ENCODE data around the gene GNAI1. TPM values are rescaled to one million over a fixed set of nuclear protein-coding genes. Genes with fewer than 3 reads are reported as not detected.

GNAI1 gene
- total RNA-seq, 1 donor from 2014 or later, result 35.5 TPM

GRCh38 chr7:80170445-80170844 lies 35.8 kb downstream of the GNAI1 start:
- Histone ChIP-seq H3K9ac (ENCODE audit: low read length) (no peak overlapping the region), H3K27me3 (ENCODE audit: insufficient read depth, low read length) (no peaks in the 10 kb centered on the region), H2AFZ (ENCODE audit: low read depth, low read length) (no peak overlapping the region), H3K36me3 (ENCODE audit: insufficient read depth, low read length) (no peaks in the 10 kb centered on the region), H3K4me3 (ENCODE audit: insufficient read depth, low read depth, low read length) (no peak overlapping the region), H3K4me2 (ENCODE audit: low read length) (no peak overlapping the region), H3K9me3 (ENCODE audit: insufficient read depth, low read depth, low read length) (no peaks in the 10 kb centered on the region), H4K20me1 (ENCODE audit: insufficient read depth, low read length) (no peaks in the 10 kb centered on the region), H3K27ac (ENCODE audit: low read depth, low read length) (no peak overlapping the region), H3K4me1 (ENCODE audit: insufficient read depth, low read length) (no peaks in the 10 kb centered on the region), H3K79me2 (ENCODE audit: insufficient read depth, low read length) (peaks cover 42% of the 10 kb centered on the region)
- Mint-ChIP-seq H3K4me3 (ENCODE audit: unreplicated experiment) (no peak overlapping the region), H3K36me3 (ENCODE audit: low read depth, unreplicated experiment) (peaks cover 9% of the 10 kb centered on the region), H3K9me3 (ENCODE audit: unreplicated experiment) (peaks cover 20% of the 10 kb centered on the region), H3K4me1 (ENCODE audit: low read depth, unreplicated experiment) (no peaks in the 10 kb centered on the region), H3K27ac (ENCODE audit: unreplicated experiment) (no peak overlapping the region), H3K27me3 (ENCODE audit: low read depth, unreplicated experiment) (no peaks in the 10 kb centered on the region)
- FAIRE-seq (no peak), DNase-seq (ENCODE audit: low read depth) (no peak)
- TF ChIP-seq EZH2 (IDR thresholded peaks at IDR 0.05; ENCODE audit: insufficient read depth, low read length), result no peak
- no peak for TF ChIP-seq CTCF (IDR thresholded peaks at IDR 0.05; ENCODE audit: insufficient read depth, low read depth, low read length)

GRCh38 chr7:80172387-80172786 lies 37.8 kb downstream of the GNAI1 start:
- Histone ChIP-seq H3K4me2 (ENCODE audit: low read length) (no peak overlapping the region), H4K20me1 (ENCODE audit: insufficient read depth, low read length) (peaks cover 1% of the 10 kb centered on the region), H3K36me3 (ENCODE audit: insufficient read depth, low read length) (no peaks in the 10 kb centered on the region), H3K4me1 (ENCODE audit: insufficient read depth, low read length) (no peaks in the 10 kb centered on the region), H3K27ac (ENCODE audit: low read depth, low read length) (no peak overlapping the region), H3K4me3 (ENCODE audit: insufficient read depth, low read depth, low read length) (no peak overlapping the region), H2AFZ (ENCODE audit: low read depth, low read length) (no peak overlapping the region), H3K9me3 (ENCODE audit: insufficient read depth, low read depth, low read length) (no peaks in the 10 kb centered on the region), H3K27me3 (ENCODE audit: insufficient read depth, low read length) (no peaks in the 10 kb centered on the region), H3K79me2 (ENCODE audit: insufficient read depth, low read length) (peaks cover 39% of the 10 kb centered on the region), H3K9ac (ENCODE audit: low read length) (no peak overlapping the region)
- no peak overlapping the region for H3K27ac Mint-ChIP-seq (ENCODE audit: unreplicated experiment)
- no peak for TF ChIP-seq CTCF (IDR thresholded peaks at IDR 0.05; ENCODE audit: insufficient read depth, low read depth, low read length)
- TF ChIP-seq EZH2 (IDR thresholded peaks at IDR 0.05; ENCODE audit: insufficient read depth, low read length), result no peak
- no peak for FAIRE-seq
- H3K9me3 Mint-ChIP-seq (ENCODE audit: unreplicated experiment), result peaks cover 22% of the 10 kb centered on the region
- no peaks in the 10 kb centered on the region for H3K27me3 Mint-ChIP-seq (ENCODE audit: low read depth, unreplicated experiment)
- no peaks in the 10 kb centered on the region for H3K4me1 Mint-ChIP-seq (ENCODE audit: low read depth, unreplicated experiment)
- DNase-seq (ENCODE audit: low read depth), result no peak
- peaks cover 9% of the 10 kb centered on the region for H3K36me3 Mint-ChIP-seq (ENCODE audit: low read depth, unreplicated experiment)
- H3K4me3 Mint-ChIP-seq (ENCODE audit: unreplicated experiment), result no peak overlapping the region

GRCh38 chr7:80175744-80176143 lies 41.1 kb downstream of the GNAI1 start:
- no peaks in the 10 kb centered on the region for H3K27me3 Mint-ChIP-seq (ENCODE audit: low read depth, unreplicated experiment)
- Histone ChIP-seq H3K9ac (ENCODE audit: low read length) (no peak overlapping the region), H3K4me1 (ENCODE audit: insufficient read depth, low read length) (no peaks in the 10 kb centered on the region), H3K27me3 (ENCODE audit: insufficient read depth, low read length) (no peaks in the 10 kb centered on the region), H3K4me3 (ENCODE audit: insufficient read depth, low read depth, low read length) (no peak overlapping the region), H3K4me2 (ENCODE audit: low read length) (no peak overlapping the region), H2AFZ (ENCODE audit: low read depth, low read length) (no peak overlapping the region), H3K36me3 (ENCODE audit: insufficient read depth, low read length) (no peaks in the 10 kb centered on the region), H4K20me1 (ENCODE audit: insufficient read depth, low read length) (peaks cover 4% of the 10 kb centered on the region), H3K79me2 (ENCODE audit: insufficient read depth, low read length) (peaks cover 35% of the 10 kb centered on the region), H3K9me3 (ENCODE audit: insufficient read depth, low read depth, low read length) (no peaks in the 10 kb centered on the region), H3K27ac (ENCODE audit: low read depth, low read length) (no peak overlapping the region)
- H3K4me3 Mint-ChIP-seq (ENCODE audit: unreplicated experiment), result no peak overlapping the region
- H3K9me3 Mint-ChIP-seq (ENCODE audit: unreplicated experiment), result peaks cover 12% of the 10 kb centered on the region
- TF ChIP-seq CTCF (IDR thresholded peaks at IDR 0.05; ENCODE audit: insufficient read depth, low read depth, low read length) (no peak), EZH2 (IDR thresholded peaks at IDR 0.05; ENCODE audit: insufficient read depth, low read length) (no peak)
- peaks cover 5% of the 10 kb centered on the region for H3K36me3 Mint-ChIP-seq (ENCODE audit: low read depth, unreplicated experiment)
- H3K27ac Mint-ChIP-seq (ENCODE audit: unreplicated experiment), result no peak overlapping the region
- H3K4me1 Mint-ChIP-seq (ENCODE audit: low read depth, unreplicated experiment), result no peaks in the 10 kb centered on the region
- FAIRE-seq (peak; percentile 5), DNase-seq (ENCODE audit: low read depth) (no peak)

Measured in astrocyte (in vitro differentiated cells and primary cell).